ENCODE measurements around the gene PRDM15.

PRDM15 gene

DNA sequence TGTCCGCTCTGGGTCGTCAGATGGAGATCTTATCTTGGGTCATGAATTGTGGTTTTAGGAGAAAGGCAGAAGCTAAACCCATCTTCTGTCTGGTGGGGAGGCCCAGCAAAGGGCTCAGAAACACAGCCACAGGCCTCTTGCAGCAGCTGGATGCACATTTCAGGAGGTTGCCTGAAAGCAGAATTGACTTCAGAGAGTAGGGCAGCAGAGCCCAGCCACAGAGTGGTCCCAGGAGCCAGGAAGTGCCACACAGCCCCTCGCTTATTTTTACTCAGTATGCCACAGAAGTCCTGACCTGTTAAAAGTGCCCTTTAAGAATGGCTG, 104.0 kb downstream of the PRDM15 start:
- no peak for DNase-seq

DNA sequence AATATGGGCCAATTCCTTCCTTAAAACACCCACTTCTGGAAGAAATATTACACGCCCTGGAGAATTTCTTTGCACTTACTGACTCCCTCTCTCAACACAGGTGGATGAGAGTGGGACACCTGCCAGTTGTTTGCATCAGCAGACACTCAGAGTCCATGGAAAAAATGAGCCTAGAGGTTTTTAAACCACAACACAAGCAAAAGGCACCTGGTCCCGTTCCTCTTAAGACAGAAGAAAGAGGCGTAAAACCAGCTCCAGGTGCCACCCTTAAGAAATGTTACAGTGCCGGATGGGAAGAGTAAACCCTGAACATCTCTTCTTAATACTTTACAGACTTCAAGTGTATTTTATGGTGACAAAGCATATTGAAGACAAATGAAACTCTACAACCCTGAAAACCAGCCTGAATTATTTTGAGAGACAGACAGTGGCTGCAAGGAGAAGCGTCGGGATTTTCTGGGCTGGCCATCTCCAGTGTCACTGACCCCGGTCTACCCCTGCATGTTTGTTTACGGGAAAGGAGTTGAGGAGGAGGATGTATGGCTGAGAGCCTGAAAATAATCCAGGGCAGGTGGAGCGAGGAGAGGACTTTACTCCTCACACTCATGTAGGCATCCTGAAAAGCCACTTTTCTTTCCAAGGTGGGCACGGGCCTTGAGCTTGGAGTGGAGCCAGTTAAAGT, 104.5 kb downstream of the PRDM15 start:
- DNase-seq: no peak

DNA sequence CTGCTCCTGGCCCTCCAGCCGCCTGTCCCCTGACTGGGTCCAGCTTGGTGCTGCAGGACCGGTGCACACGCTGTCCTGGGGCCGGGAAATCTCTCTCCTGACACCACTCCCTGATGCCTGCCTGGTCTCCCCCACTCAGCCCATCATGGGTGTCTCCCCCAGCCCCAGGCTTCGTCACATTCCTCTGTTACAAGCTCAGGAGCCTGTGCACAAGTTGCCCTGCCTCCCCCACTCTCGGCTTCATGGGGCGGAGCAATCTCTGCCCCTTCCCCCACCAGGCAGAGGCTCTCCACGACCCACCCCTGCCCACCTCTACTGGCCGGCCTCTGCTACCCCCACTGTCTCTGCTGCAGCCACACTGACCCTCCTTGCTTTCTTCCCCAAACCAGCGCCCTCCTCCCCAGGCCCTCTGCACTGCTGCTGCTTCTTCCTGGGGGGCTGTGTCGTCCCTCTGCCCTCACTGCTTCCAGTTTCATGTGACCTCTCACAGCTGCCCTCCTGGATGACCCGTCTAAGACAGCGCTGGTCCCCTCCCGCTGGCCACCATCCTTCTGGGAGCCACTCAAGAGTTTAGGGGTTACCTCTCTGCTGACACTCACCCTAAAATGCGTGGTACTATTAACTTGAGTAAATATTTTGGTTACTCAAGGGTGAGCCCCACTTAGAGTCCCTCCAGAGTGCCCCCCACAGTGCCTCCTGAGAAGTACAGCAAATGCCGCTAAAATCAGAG, 106.6 kb downstream of the PRDM15 start:
- DNase-seq: no peak

DNA sequence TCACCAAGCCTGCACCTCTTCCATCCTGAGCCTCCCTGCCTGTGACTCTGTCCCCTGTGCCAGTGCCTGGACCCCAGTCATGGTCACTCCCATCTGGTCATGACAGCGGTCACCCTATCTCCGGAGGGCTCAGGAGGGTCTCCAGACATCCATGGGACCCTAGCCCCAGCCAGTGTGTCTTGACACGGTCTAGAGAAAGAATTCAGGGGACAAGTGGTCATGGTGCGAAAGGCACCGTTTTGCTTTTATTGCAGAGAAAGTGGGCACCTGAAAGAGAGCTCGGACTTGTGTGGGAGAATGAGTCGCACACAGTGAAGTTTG, 107.6 kb downstream of the PRDM15 start:
- DNase-seq: no peak

DNA sequence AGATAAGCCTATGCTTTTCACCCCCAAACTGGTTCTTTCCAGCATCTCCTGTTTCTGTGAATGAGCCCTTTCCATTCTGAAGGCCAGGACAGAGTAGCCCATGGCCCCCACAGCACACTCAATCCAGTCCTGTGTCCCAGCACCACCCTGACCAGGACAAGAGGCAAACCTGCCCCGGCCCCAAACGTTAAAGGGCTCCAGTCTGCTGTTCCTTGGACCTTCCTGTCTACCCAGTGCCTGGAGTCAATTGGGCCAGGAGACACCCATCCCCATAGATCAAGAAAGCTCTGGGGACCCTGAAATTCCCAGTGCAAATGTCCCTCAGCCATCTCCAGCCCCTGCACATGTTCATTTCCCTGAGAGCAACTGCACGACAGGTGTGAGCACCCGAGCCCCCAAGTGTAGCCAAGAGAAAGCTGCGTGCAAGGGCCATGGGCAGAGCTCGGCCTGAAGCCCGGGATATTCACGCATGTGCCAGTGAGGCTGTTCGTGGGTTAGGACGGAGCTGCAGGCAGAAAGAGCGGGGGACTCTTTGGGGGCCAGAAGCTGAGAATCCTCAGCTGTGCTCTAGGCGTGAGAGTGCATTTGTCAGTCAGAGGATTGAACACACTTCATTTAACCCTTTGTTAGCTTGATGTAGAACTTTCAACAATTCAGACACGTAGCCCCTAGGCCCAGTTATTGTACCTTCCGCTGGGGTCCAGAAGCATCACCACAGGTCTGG, 108.1 kb downstream of the PRDM15 start:
- DNase-seq: no peak

DNA sequence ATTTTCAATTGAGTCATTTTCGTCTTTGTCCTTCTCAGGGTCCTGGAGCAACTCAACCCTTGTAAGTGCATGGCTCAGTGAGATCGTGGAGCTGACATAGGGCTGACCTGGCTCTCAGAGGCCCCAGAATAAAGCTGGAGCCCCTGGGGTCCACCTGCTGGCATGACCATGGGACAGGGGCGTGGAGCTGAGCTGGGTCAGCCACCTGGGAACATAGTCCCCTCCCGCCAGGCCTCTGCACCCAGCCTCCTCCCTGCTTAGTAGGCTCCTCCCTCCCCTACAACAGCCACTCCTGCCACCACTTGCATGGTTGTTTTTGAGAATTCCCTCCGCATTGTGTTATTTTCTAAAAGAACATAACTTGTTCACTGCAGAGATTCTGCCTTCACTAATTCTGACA, 109.2 kb downstream of the PRDM15 start:
- DNase-seq: no peak

DNA sequence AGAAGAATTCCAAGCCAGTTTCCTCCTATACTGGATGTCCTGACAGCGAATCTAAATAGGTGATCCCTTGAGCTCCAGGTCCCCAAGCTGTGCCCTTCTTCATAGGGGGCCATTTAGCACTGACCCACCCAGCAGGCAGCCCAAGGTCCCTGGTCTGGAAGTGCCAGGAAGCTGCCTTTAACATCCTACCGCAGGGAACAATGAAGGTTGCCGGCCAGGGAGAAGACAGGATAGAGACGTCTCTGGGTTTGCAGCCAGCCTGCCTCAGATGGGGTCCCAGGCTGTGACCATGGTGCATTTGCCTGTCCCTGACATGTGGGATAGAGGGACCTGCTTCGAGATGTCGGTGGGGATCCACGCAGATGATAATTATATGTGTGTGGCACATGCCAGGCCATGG, 109.6 kb downstream of the PRDM15 start:
- DNase-seq: no peak

DNA sequence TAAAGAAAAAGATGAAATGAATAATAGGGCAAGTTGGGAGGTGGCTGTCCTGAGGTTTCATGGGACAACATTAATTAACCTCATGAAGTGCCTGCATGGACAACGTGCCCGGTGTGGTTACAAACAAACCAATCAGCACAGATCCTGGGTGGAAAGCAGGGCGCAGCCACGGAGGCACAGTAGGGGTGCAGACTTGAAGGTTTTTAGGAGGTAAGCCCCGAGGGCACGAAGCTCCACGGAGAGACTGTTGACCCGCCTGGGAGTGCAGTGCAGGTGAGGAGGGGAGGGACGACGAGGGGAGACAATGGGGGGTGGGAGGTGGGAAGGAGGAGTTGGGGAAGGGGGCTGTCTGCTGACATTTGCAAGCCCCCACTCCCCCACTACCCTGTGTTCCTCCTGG, 110.0 kb downstream of the PRDM15 start:
- DNase-seq: no peak

DNA sequence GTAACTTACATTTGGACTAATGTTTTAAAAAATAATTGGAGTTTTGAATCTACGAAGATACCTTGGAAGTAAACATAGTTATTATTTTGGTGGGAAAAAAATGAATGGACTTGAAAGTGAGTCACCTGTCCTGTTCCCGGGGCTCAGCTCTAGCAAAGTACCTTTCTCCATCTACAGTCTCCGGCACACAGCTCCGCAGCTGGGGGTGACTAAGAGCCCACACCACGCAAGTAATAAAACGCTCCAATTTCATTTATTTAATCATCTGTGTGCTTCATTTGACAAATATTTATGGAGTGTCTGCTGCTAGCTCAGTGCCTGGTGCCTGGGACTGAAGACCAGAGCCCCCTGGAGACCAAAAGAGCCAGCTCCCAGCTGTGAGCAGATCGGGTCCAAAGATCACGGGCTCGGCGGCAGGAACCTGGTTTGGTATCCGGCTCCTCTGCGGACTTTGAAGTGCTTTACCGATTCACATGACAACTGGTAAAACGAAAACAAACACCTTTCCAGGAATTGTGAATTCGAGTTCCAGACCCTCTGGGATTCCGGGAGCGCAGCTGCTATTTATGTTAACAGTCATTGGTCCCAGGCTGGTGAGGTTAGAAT, 110.6 kb downstream of the PRDM15 start:
- DNase-seq: peak; percentile 10

DNA sequence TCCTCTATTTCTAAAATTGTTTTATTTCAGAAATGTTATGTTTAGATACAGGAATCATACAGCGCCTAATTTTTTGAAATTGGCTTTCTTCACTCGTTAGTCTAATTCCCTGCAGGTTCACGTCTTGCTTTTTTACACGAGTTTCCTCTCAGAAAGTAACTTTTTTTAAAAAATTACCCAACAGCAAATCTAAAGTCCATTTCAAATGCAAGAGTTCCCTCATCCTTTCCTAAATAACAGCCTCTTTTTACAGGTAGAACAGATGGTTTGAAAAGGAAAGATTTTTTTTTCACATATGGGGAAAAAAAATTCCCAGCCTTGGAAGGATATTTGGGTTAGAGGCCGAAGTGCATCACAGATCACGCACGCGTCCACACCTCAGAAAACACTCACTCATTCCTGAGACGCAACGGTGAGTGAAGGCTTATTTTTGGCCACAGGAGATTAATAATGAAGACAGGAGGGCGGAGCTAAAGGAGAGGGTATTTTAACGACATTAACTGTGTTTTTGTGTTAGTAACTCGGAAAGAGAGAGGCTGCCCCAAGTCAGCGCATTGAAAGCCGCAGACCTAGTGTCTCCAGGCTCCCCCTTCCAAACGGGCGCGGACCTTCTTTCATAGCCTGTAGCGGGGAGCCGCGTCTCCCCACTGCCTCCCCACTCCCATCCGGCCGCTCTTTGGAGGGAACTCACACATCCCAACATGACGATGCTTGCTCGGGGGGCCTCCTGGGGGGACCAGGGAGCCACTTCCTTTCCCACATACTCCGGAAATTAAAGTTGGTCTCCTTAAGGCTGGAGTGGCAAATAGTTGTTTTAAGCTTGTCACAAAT, 111.3 kb downstream of the PRDM15 start:
- DNase-seq: peak; percentile 21

DNA sequence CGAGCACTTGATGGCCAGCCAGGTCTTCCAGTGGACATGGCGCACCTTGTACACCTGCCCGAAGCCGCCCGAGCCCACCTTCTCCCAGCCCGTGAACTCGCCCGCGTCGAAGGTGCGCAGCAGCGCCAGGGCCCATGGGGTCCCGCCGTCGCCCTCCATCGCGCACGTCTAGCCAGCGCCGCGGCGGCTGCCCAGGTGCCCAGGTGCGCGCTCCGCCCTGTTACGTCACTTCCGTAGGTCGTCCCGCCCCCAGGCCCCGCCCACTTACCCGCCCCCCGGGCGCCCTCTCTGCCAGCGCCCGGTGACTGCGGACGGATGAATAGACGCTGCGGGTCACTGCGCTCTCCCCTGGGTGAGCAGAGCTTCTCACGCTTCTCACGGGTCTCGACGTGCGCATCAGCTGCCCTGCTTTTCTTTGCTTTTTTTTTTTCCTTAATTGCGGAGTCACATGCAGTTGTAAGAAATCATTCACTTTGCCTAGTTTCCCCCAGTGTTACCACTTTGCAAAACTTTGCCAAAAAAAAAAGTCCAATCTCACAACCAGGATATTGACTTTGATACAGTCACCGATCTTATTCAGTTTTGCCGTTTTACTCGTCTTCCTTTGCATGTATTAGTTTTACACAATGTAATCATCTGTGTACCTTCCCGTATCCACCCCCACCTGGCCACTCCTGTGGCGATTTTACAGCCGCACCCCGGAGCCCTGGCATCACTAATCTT, 112.1 kb downstream of the PRDM15 start, which contains the start of gene RIPK4:
RIPK4 (minus strand) TSS at position 170 of the 723 bp plus-strand sequence; CDS start at position 159, 11 bp downstream.
- peak; percentile 72 for DNase-seq

DNA sequence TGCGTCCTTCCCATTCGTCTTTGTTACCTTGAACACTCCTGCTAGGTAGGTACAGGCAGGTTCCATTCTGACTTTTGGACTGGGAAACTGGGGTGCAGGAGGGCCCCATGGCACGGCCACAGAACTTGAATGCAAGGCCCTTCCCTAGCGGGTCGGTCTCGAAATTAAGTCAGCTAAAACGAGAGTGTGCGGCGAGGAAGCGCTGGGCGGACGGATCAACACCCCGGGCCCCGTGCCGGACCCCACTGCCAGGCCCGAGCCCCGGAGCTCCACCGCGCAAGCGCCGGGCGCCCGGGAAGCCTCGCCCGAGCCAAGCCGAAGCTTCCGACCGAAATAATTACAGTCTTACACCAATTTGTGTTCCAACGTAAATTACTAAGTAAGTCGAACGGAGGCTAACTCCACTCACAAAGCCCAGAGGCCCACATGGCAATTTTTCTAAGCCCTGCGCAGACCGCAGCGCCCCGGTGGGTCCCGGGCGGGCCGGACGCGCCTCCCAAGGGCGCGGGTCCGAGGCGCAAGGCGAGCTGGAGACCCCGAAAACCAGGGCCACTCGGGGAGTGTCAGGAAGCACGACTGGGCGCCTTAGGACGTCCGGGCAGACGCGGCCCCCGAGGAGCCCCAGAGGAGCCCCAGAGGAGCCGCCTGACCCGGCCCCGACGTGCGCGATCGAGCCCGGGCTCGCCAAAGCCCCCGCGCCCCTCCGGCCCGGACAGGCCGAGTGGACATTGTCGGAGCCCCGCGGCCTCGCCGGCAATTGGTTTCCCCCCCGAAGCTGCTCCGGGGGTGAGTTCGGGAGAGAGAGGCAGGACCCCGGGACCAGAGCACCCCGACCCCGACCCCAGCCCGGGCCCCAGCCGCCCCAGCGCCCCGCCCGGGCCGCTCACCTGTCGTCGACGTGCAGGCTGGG, 112.9 kb downstream of the PRDM15 start:
- DNase-seq: no peak

DNA sequence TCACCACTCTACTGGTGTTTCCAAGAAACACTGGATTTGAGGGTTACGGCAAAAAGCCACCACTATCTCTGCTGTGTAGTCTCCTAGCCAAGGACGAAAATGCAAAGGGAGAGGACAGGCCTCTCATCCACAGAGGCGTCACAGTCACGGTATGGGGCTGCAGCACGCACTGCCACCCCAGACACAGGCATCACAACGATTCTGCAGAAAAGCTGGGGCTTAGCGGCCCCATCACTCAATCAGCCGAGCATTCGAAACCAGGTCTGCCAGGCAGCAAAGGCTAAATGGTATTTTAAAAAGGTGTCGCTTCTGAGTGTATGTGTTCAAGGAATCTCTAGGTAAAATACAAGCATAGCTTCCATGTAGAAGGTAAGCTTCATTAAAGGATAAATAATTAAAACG, 113.7 kb downstream of the PRDM15 start:
- no peak for DNase-seq

DNA sequence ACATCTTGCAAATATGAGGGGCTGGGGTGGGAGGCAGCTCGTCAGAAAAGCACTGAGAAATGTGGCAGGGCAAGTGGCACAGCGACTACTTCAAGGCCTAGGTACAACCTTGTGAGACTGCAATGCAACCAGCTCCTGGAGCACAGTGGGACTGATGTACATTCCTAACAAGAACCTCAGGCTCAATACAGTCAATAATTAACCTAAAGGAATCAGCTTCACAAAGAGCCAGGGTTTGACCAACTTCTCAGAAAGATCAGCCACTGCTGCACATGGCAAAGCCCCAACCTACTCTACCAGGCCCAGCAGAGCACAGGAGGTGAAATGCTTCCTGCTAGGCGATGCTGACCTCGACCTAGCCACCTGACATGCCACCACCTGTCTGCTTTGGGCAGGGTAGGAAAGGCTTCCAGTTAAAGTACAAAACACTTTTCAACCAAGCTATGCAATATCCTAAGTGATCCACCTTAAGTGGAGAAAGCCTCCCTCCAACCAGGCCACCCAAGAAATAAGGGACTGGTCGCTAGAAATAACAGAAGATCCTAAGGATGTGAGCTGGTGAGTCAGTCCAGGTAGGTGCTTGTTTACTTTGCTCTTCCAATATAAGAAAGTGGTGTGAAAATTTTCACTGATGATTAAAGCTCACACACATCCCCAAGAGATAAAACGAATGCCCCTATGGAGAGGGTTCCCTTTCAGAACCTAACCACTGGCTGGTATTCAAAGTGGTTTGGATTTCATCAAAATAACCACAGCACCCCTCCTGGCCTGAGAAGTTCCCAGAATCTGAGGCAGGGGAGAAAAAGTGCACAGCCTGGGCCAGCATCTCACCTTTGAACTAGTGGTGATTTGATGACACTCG, 114.4 kb downstream of the PRDM15 start:
- DNase-seq: no peak

DNA sequence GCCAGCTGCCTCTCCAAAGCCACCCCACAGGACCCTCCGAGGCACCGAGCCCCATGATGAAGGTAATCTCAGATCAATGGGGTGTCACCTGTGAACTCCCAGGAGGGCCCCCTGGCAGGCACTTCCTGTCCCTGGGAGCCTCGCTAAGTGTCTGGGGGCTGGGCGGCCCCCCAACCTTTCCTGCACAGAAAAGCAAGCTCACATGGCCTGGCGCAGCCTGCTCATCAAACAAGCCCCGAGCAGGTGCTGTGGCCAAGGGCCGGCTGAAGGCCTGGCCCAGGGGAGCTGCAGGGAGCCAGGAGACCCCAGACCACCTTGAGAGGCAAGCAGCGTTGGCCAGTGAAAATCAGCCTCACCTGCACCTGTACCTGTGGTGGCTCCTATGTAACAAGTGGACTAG, 115.1 kb downstream of the PRDM15 start:
- DNase-seq: no peak

DNA sequence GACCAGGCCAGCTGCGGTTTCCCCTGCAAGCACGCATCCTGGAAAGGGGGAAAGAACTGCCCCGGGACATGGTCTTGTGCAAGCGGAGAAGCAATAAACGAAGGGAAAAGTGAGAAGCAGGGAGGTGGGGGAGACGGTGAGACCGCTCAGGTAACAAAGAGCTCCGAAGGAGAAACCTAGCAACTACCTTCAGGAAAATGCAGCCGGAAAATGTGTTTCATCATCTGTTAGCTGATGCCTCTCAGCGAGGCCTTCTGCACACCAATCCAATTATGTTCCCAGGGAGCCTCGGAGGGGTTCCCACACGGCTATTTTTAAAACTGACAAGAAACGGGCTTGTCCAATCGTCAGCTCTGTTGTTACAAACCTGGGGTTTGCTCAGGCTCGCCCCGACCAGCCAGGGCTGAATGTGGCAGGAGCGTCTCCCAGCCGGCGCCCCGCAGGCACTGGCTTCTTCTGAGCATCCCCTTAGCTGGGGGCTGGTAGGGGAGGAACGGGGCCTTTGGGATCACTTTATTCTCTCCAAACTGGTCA, 115.7 kb downstream of the PRDM15 start:
- no peak for DNase-seq

DNA sequence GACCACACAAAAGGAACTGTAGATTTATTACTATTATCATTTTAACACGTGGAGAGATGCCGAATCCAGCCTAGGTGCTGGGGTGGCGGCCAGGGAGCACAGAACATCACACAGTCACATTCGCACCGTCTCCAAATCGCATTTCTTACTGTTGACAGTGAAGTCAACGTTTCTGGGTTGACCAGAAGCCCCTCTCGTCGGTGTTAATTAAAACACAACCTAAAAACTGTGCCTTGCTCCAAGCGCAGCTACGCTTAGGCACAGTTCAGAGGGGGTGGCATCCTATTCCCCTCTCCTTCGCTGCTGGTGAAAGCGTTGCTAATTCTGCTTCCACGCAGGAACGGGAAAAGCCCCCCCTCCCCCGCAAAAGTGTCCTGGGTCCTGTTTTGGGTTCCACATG, 116.4 kb downstream of the PRDM15 start:
- no peak for DNase-seq

DNA sequence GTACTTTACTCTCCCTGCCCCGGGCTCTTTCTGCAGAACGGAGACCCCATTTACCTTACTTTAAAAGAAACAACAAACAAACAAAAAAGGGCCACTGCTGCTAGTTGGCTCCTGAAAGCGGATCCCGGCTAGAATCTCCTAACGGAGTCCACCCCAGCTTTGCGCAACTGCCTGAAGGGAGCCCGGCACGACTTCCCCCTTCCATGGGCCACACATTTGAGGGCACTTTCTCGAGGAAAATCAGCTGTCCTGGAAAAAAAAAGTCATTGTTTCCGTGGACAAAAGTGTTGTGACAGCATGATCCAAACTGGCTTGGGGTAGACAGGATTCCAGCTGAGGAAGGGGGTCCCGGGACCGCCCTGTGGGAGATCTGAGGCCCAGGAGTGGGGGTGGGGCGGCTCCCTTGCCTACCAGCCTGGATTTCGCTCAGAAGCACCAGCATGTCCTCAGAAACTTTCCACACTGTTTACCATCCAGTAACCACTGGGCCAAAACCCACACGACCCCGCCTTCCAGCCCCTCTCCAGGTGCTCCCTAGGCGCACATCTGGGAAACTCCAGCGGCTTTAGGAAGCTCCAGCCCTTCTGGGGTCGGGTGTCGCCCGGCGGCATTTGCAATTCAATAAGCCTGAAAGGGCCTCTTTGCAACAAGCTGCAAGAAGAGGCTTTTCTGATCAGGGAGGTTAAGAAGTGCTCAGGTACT, 117.1 kb downstream of the PRDM15 start:
- no peak for DNase-seq

All from CD4-positive, alpha-beta T cell treated with Interleukin-17A for 1 hour (primary cell).